Measurements from ENCODE around the gene ADRB2. TPM values are rescaled to one million over a fixed set of nuclear protein-coding genes. Genes with fewer than 3 reads are reported as not detected.

ADRB2 gene
- total RNA-seq, 1 experiment from 2014 or later, result 0.26 TPM

DNA sequence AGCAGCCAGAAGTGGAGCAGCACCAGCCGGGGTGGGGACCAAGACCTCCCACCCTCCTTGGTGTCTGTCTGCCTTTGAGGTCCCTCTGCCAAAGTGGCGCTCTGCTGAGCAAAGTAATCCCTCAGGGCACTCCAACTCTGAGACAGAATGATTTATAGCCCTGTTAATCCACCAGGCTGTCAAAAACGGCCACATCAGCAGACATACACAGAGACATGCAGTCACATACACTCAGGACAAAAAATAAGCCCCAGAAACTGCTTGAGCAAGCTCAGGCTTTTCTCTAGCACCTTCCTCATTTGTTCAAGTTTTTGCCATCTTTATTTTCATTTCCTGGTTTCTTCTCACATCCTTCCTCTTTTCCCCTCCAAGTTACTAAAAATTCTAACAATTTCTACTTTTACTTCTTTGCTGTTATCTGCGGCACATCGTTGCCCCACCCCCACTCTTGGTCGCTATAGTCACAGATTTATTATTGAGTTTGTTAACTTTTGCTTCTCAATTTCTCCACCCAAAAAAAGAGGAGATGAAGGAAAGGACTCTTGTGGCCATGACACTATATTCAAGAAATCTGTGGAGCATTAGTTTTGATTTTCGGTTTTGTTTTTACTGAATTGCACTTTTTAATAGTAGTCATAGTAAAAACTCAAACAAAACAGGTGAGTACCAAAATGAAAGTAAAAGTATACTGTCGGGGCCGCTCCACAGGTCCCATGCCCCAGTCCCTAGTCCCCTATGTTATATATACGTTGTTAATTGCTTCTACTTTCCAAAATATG lies 17.4 kb upstream of the ADRB2 start:
- Histone ChIP-seq H2BK12ac (ENCODE audit: insufficient read length, low read depth, low read length) (no peak overlapping the region), H3K27ac (ENCODE audit: insufficient read length, low read depth, low read length) (no peak overlapping the region), H3K4ac (ENCODE audit: low read depth, low read length) (no peak overlapping the region), H3K79me2 (ENCODE audit: insufficient read depth, low read length) (no peaks in the 10 kb centered on the region), H3K23me2 (ENCODE audit: insufficient read length, low read depth, low read length, poor library complexity, severe bottlenecking) (no peaks in the 10 kb centered on the region), H2BK15ac (ENCODE audit: low read depth, low read length) (no peak overlapping the region), H2AFZ (ENCODE audit: low read length) (no peak overlapping the region), H2BK120ac (ENCODE audit: low read depth, low read length, poor library complexity, severe bottlenecking) (no peak overlapping the region), H4K20me1 (ENCODE audit: control insufficient read depth, insufficient read depth, insufficient read length) (no peaks in the 10 kb centered on the region), H4K8ac (replicated peaks; ENCODE audit: insufficient read length, low read depth, low read length) (no peak overlapping the region), H3K9ac (ENCODE audit: extremely low read depth, insufficient read length, low read length) (no peak overlapping the region), H2BK20ac (ENCODE audit: low read depth, low read length, poor library complexity, severe bottlenecking) (no peak overlapping the region), H2BK5ac (ENCODE audit: insufficient read length, low read length) (no peak overlapping the region), H3K56ac (ENCODE audit: insufficient read length, low read depth, low read length) (no peak overlapping the region), H4K5ac (ENCODE audit: insufficient read length, low read depth, low read length) (no peak overlapping the region), H3K14ac (ENCODE audit: insufficient read depth, low read length) (no peak overlapping the region), H3K79me1 (ENCODE audit: insufficient read depth, low read depth, low read length, poor library complexity, severe bottlenecking) (no peaks in the 10 kb centered on the region), H3K18ac (ENCODE audit: insufficient read length, low read depth, low read length) (no peak overlapping the region), H3K27me3 (ENCODE audit: insufficient read depth, low read length) (no peaks in the 10 kb centered on the region), H3T11ph (ENCODE audit: low read length) (no peak overlapping the region), H3K23ac (ENCODE audit: insufficient read length, low read depth, low read length) (no peak overlapping the region), H4K91ac (ENCODE audit: insufficient read length, low read depth, low read length) (no peak overlapping the region), H2AK5ac (ENCODE audit: insufficient read length, low read length) (no peak overlapping the region), H3K4me1 (ENCODE audit: insufficient read depth, low read length) (no peaks in the 10 kb centered on the region; the same call in 1 of the 2 replicates), H3K9me3 (ENCODE audit: control insufficient read depth, low read depth, low read length) (no peaks in the 10 kb centered on the region), H3K4me2 (ENCODE audit: insufficient read depth, insufficient read length, low read length) (no peak overlapping the region)
- H3K4me3 Mint-ChIP-seq, result no peak overlapping the region; a peak in 1 of 5 replicates
- H3K36me3 Mint-ChIP-seq (ENCODE audit: insufficient read depth in 1 of 3, low read depth in 3 of 3), result no peaks in the 10 kb centered on the region
- H3K27ac Mint-ChIP-seq, result peak overlapping the region in 1 of 3 experiments; percentile 10; a peak in 2 of 7 replicates
- TF ChIP-seq, protein P1, sequence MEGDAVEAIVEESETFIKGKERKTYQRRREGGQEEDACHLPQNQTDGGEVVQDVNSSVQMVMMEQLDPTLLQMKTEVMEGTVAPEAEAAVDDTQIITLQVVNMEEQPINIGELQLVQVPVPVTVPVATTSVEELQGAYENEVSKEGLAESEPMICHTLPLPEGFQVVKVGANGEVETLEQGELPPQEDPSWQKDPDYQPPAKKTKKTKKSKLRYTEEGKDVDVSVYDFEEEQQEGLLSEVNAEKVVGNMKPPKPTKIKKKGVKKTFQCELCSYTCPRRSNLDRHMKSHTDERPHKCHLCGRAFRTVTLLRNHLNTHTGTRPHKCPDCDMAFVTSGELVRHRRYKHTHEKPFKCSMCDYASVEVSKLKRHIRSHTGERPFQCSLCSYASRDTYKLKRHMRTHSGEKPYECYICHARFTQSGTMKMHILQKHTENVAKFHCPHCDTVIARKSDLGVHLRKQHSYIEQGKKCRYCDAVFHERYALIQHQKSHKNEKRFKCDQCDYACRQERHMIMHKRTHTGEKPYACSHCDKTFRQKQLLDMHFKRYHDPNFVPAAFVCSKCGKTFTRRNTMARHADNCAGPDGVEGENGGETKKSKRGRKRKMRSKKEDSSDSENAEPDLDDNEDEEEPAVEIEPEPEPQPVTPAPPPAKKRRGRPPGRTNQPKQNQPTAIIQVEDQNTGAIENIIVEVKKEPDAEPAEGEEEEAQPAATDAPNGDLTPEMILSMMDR (conservative IDR thresholded peaks at IDR 0.05), result no peak
- peaks cover 7% of the 10 kb centered on the region in 2 experiments; a peak in 3 of 4 replicates for H3K4me1 Mint-ChIP-seq
- WGBS (ENCODE audit: extremely low coverage, insufficient read length, low lambda C conversion rate), result no CpG with 5 or more reads among the region's 10 CpGs
- DNase-seq, result no peak
- H3K27me3 Mint-ChIP-seq (ENCODE audit: low read depth), result no peaks in the 10 kb centered on the region
- H3K9me3 Mint-ChIP-seq, result no peaks in the 10 kb centered on the region

Data from H9 (cell line).